HepG2 (cell line): Measurements from ENCODE around the gene S1PR5. TPM values are rescaled to one million over a fixed set of nuclear protein-coding genes. Genes with fewer than 3 reads are reported as not detected.

Source experiments
- ARNT ChIP-seq: fragments of 450-650 bp; IDR thresholded peaks from 2 replicates; pipeline ENCODE4 v1.6.1; 2017
- CENPT ChIP-seq: sonication (generic); formaldehyde crosslinking; IDR thresholded peaks from 2 replicates; pipeline ENCODE4 v1.8.0; 2022; ENCODE audit warnings: low read depth, mild to moderate bottlenecking, moderate library complexity, missing genetic modification reagents
- DNMT3B ChIP-seq: conservative IDR thresholded peaks from 2 replicates; pipeline ENCODE4 v1.6.1; 2016; ENCODE audit warnings: missing biosample characterization, control low read depth
- ELF1 ChIP-seq: sonication (generic); formaldehyde crosslinking; IDR thresholded peaks from 2 replicates; pipeline ENCODE4 v1.4.0; 2020; ENCODE audit warnings: missing genetic modification reagents
- FOXC1 ChIP-seq: sonication (generic); formaldehyde crosslinking; IDR thresholded peaks from 2 replicates; pipeline ENCODE4 v1.8.0; 2022; ENCODE audit warnings: mild to moderate bottlenecking, missing genetic modification reagents, borderline replicate concordance
- HNRNPL ChIP-seq: fragments of 200-400 bp; formaldehyde crosslinking; IDR thresholded peaks from 2 replicates; pipeline ENCODE4 v1.6.1; 2017; ENCODE audit warnings: mild to moderate bottlenecking, low read depth, low read length
- KAT7 ChIP-seq: IDR thresholded peaks from 2 replicates; pipeline ENCODE4 v1.6.1; 2018; ENCODE audit warnings: borderline replicate concordance, missing compliant biosample characterization
- MBNL3 ChIP-seq: fragments of 250-450 bp; sonication (Bioruptor Pico); conservative IDR thresholded peaks from 2 replicates; pipeline ENCODE4 v1.8.0; 2022; ENCODE audit warnings: mild to moderate bottlenecking, inconsistent platforms
- MED13 ChIP-seq: sonication (generic); formaldehyde crosslinking; IDR thresholded peaks from 2 replicates; pipeline ENCODE4 v1.5.0; 2020; ENCODE audit warnings: missing genetic modification reagents
- MIER2 ChIP-seq: IDR thresholded peaks from 2 replicates; pipeline ENCODE4 v1.6.1; 2016; ENCODE audit warnings: missing biosample characterization, missing genetic modification reagents
- PAX8 ChIP-seq: sonication (generic); formaldehyde crosslinking; IDR thresholded peaks from 2 replicates; pipeline ENCODE4 v1.8.0; 2022; ENCODE audit warnings: mild to moderate bottlenecking, missing genetic modification reagents, borderline replicate concordance
- PAXIP1 ChIP-seq: sonication (generic); formaldehyde crosslinking; conservative IDR thresholded peaks from 2 replicates; pipeline ENCODE4 v1.4.0; 2020; ENCODE audit warnings: mild to moderate bottlenecking, missing genetic modification reagents, moderate library complexity
- POLR2AphosphoS5 ChIP-seq: IDR thresholded peaks from 2 replicates; pipeline ENCODE4 v1.6.1; 2012; ENCODE audit warnings: low read depth, low read length
- RAD21 ChIP-seq: fragments of 450-650 bp; formaldehyde crosslinking; IDR thresholded peaks from 2 replicates; pipeline ENCODE4 v1.5.0; 2020; ENCODE audit warnings: mild to moderate bottlenecking
- RFXANK ChIP-seq: IDR thresholded peaks from 2 replicates; pipeline ENCODE4 v1.6.1; 2016
- SETDB1 ChIP-seq: sonication (generic); formaldehyde crosslinking; IDR thresholded peaks from 2 replicates; pipeline ENCODE4 v1.5.1; 2020; ENCODE audit warnings: missing genetic modification reagents, mild to moderate bottlenecking, borderline replicate concordance
- SP2 ChIP-seq: sonication (generic); formaldehyde crosslinking; IDR thresholded peaks from 2 replicates; pipeline ENCODE4 v1.5.1; 2020; ENCODE audit warnings: mild to moderate bottlenecking, missing genetic modification reagents
- TEAD2 ChIP-seq: sonication (generic); formaldehyde crosslinking; IDR thresholded peaks from 2 replicates; pipeline ENCODE4 v1.9.0; 2021; ENCODE audit warnings: missing genetic modification reagents
- ZNF234 ChIP-seq: sonication (generic); formaldehyde crosslinking; conservative IDR thresholded peaks from 2 replicates; pipeline ENCODE4 v1.5.1; 2020; ENCODE audit warnings: mild to moderate bottlenecking, missing genetic modification reagents
- ZNF512 ChIP-seq: sonication (generic); formaldehyde crosslinking; IDR thresholded peaks from 2 replicates; pipeline ENCODE4 v1.4.0; 2020; ENCODE audit warnings: mild to moderate bottlenecking, missing genetic modification reagents
- ZNF543 ChIP-seq: sonication (generic); formaldehyde crosslinking; IDR thresholded peaks from 2 replicates; pipeline ENCODE4 v1.4.0; 2020; ENCODE audit warnings: mild to moderate bottlenecking, missing genetic modification reagents
- ZNF549 ChIP-seq: sonication (generic); formaldehyde crosslinking; IDR thresholded peaks from 2 replicates; pipeline ENCODE4 v1.5.0; 2020; ENCODE audit warnings: missing genetic modification reagents
- ZNF569 ChIP-seq: sonication (generic); formaldehyde crosslinking; IDR thresholded peaks from 2 replicates; pipeline ENCODE4 v1.5.0; 2020; ENCODE audit warnings: mild to moderate bottlenecking, missing genetic modification reagents, moderate library complexity, borderline replicate concordance
- ZNF616 ChIP-seq: sonication (generic); formaldehyde crosslinking; IDR thresholded peaks from 2 replicates; pipeline ENCODE4 v1.5.0; 2020; ENCODE audit warnings: low read depth, mild to moderate bottlenecking, missing genetic modification reagents
- ZNF619 ChIP-seq: sonication (generic); formaldehyde crosslinking; IDR thresholded peaks from 2 replicates; pipeline ENCODE4 v1.4.0; 2020; ENCODE audit warnings: mild to moderate bottlenecking, missing genetic modification reagents
- ZNF775 ChIP-seq: sonication (generic); formaldehyde crosslinking; IDR thresholded peaks from 2 replicates; pipeline ENCODE4 v1.4.0; 2020; ENCODE audit warnings: missing genetic modification reagents, mild to moderate bottlenecking, moderate library complexity, borderline replicate concordance
- ZSCAN25 ChIP-seq: sonication (generic); formaldehyde crosslinking; IDR thresholded peaks from 2 replicates; pipeline ENCODE4 v1.8.0; 2022; ENCODE audit warnings: mild to moderate bottlenecking, missing genetic modification reagents
- ZSCAN9 ChIP-seq: IDR thresholded peaks from 2 replicates; pipeline ENCODE4 v1.6.1; 2016; ENCODE audit warnings: borderline replicate concordance
- polyA plus RNA-seq, 8 experiments: library from polyadenylated mRNA; depleted of rRNA in 3 of 8; stranded (reverse) in 7 of 8; unstranded in 1 of 8; fragments of >200 nt; fragmentation: Illumina TruSeq in 4 of 8; extraction: Trizol in 4 of 8; gene quantifications; 2 replicates each; pipeline versions ENCODE4 v1.2.1 to v1.2.3, GENCODE V29; 2011 to 2016; ENCODE audit warnings: low read depth in 4 of 8, missing spikeins in 1 of 8, mixed read lengths in 1 of 8; ENCODE audit not compliant: insufficient read depth in 1 of 8
- total RNA-seq, 5 experiments: library from RNA; depleted of rRNA; stranded (reverse); fragments of >200 nt; fragmentation: Illumina TruSeq; extraction: Trizol; gene quantifications; 2 replicates each; pipeline ENCODE4 v1.2.3, GENCODE V29; 2016; ENCODE audit warnings: low read depth in 1 of 5
- TF ChIP-seq, protein P1 (sequence below): sonication (generic); formaldehyde crosslinking; IDR thresholded peaks from 2 replicates; pipeline ENCODE4 v1.4.0; 2020; ENCODE audit warnings: mild to moderate bottlenecking, missing genetic modification reagents

Gene S1PR5
- total and polyA plus RNA-seq, 2 of the 13 experiments (the other 11 are each of a cell fraction or from before 2014, with no cell fraction given) = 0.04 TPM; not detected in 1

DNA sequence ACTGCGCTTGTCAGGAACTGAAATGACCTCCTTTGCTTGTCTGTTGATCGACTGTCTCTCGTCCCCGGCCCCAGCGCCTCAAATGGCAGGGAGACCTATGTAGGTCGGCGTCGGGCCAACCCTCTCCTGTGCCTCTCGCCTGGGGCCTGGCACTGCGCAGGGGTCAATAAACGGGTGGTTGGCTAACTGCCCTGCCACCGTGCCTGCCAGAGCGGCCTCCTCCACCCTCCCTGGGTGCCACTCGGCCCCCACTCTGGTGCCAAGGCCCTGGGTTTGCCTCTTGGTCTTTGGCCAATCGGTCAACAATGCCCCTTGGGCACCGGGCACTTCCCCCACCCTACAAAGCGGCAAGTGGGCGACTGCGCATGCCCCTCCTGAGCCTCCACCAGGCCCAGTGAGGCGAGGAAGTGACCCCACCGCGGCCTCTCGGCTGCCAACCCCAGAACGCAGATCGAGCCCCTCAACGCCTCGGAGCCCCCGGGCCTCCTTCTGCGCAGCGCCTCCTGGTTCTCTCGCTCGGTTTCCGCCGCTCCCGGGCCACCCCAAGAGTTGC lies 15.2 kb downstream of the S1PR5 start (continued):
- 0 out of 2 replicates have a peak, but pooled peaks have one; percentile 50 for TF ChIP-seq DNMT3B
- no peak for TF ChIP-seq PAXIP1 (CRISPR knock-in tag)
- no peak for TF ChIP-seq ZNF234 (CRISPR knock-in tag)
- TF ChIP-seq ELF1 (CRISPR knock-in tag) = peak; percentile 10; the same call in 1 of the 2 replicates
- TF ChIP-seq MBNL3 = no peak
- TF ChIP-seq ZSCAN25 (CRISPR knock-in tag) = no peak
- no peak for TF ChIP-seq ZNF619 (CRISPR knock-in tag)
- no peak for TF ChIP-seq ZNF549
- TF ChIP-seq ZNF512 = no peak
- no peak for TF ChIP-seq PAX8 (CRISPR knock-in tag)
- no peak; the same call in 1 of the 2 replicates for TF ChIP-seq RAD21 (CRISPR knock-in tag)
- TF ChIP-seq KAT7 = 0 out of 2 replicates have a peak, but pooled peaks have one; percentile 44
- TF ChIP-seq RFXANK (CRISPR knock-in tag) = no peak
- no peak for TF ChIP-seq ZNF569 (CRISPR knock-in tag)
- TF ChIP-seq ZNF616 (CRISPR knock-in tag) = no peak
- TF ChIP-seq MIER2 = no peak
- TF ChIP-seq FOXC1 (CRISPR knock-in tag) = no peak
- TF ChIP-seq ZSCAN9 (CRISPR knock-in tag) = peak; percentile 21; the same call in 1 of the 2 replicates
- TF ChIP-seq HNRNPL = peak; percentile 100
- TF ChIP-seq, protein P1, sequence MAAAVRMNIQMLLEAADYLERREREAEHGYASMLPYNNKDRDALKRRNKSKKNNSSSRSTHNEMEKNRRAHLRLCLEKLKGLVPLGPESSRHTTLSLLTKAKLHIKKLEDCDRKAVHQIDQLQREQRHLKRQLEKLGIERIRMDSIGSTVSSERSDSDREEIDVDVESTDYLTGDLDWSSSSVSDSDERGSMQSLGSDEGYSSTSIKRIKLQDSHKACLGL (CRISPR knock-in tag) = no peak
- TF ChIP-seq CENPT (CRISPR knock-in tag) = no peak
- TF ChIP-seq POLR2AphosphoS5 = peak; percentile 20; the same call in 1 of the 2 replicates
- TF ChIP-seq ZNF775 (CRISPR knock-in tag) = no peak
- no peak for TF ChIP-seq MED13 (CRISPR knock-in tag)
- TF ChIP-seq TEAD2 = no peak
- TF ChIP-seq SETDB1 (CRISPR knock-in tag) = no peak
- TF ChIP-seq ARNT = no peak
- no peak for TF ChIP-seq ZNF543 (CRISPR knock-in tag)
- no peak for TF ChIP-seq SP2 (CRISPR knock-in tag)
